ENCODE data around the gene PPFIA1.

PPFIA1 gene

DNA sequence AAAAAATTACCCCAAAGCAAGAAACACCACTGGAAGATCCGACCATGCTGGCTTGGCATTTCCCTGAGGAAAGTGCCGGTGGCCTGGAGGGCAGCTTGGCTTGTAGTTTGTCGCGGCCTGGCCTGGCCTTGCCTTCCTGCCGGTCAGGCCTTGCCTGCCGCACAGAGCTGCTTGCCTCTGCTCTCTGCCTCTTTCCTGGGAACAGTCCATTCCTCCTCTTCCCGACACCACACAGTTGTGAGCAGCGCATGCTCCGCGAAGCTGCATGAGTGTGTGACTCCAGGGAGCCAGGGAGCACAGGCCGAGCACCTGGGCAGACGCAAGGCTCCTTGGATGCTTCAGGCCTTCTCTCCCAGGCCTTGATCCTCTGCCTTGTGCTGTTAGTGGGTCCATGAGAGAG is 147.6 kb downstream of the PPFIA1 start:
- Histone ChIP-seq H3K27me3 (ENCODE audit: low read depth, low read length) (no peaks in the 10 kb centered on the region), H3K27ac (ENCODE audit: low read length) (no peak overlapping the region), H3K4me1 (ENCODE audit: low read length) (no peaks in the 10 kb centered on the region), H2AFZ (ENCODE audit: low read depth, low read length) (no peak overlapping the region), H3K79me2 (ENCODE audit: low read length) (no peaks in the 10 kb centered on the region), H3K36me3 (replicated peaks; ENCODE audit: low read depth, low read length) (peaks cover 56% of the 10 kb centered on the region), H3K4me2 (ENCODE audit: low read length) (no peak overlapping the region), H3K4me3 (ENCODE audit: low read length) (no peak overlapping the region), H3K9me3 (ENCODE audit: insufficient read depth, low read length) (no peaks in the 10 kb centered on the region), H3K9ac (ENCODE audit: low read length) (no peak overlapping the region), H4K20me1 (ENCODE audit: insufficient read depth, low read length) (no peaks in the 10 kb centered on the region)
- TF ChIP-seq, protein P1, sequence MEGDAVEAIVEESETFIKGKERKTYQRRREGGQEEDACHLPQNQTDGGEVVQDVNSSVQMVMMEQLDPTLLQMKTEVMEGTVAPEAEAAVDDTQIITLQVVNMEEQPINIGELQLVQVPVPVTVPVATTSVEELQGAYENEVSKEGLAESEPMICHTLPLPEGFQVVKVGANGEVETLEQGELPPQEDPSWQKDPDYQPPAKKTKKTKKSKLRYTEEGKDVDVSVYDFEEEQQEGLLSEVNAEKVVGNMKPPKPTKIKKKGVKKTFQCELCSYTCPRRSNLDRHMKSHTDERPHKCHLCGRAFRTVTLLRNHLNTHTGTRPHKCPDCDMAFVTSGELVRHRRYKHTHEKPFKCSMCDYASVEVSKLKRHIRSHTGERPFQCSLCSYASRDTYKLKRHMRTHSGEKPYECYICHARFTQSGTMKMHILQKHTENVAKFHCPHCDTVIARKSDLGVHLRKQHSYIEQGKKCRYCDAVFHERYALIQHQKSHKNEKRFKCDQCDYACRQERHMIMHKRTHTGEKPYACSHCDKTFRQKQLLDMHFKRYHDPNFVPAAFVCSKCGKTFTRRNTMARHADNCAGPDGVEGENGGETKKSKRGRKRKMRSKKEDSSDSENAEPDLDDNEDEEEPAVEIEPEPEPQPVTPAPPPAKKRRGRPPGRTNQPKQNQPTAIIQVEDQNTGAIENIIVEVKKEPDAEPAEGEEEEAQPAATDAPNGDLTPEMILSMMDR (IDR thresholded peaks at IDR 0.05; ENCODE audit: low read depth, low read length) = no peak
- no peak for TF ChIP-seq EZH2phosphoT487 (IDR thresholded peaks at IDR 0.05; ENCODE audit: low read depth)

DNA sequence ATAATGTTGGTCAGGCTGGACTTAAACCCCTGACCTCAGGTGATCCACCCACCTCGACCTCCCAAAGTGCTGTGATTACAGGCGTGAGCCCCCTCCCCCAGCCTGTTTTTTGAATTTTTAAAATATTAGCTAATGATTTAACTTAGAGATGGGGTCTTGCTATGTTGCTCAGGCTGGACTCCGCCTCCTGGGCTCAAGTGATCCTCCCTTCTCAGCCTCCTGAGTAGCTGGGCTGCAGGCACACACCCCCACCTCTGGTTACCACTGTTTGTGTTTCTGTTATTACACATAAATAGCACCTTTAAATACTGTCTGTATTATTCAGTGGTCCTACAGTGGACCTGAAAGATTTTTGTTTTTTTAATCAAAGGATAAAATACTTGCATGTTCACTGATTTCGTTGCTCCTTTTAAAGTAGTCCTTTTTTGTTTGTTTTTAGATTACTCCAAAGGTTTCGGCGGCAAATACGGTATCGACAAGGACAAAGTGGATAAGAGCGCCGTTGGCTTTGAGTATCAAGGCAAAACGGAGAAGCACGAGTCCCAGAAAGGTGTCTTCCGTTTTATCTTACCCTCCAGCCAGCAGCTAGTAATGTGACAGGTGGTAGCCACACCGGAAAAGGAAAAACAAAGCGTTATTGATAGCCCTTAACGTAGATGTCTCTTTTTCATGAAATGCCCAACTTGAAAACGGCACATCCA is 149.0 kb downstream of the PPFIA1 start:
- peaks cover 59% of the 10 kb centered on the region for H3K36me3 ChIP-seq (replicated peaks; ENCODE audit: low read depth, low read length)

DNA sequence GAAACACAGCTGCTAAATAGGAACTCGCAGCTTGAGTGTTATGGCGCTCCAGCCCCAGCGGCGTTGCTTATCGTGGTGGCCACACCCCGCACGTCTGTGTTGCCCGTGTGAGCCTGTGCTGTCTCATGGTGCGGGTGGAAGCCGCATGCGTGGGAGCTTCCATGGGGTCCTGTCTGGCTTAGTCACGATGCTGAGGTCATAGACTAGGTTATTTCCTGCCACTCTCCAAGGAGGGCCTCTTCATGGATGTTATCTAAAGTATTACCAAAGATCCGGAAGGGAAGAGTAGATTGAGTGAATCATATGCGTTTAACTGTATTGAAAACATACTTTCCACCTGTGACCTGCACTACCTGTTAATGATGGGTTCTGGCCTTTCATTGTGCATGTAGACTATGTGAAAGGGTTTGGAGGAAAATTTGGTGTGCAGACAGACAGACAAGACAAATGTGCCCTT is 149.5 kb downstream of the PPFIA1 start:
- Histone ChIP-seq H3K4me2 (ENCODE audit: low read length) (no peak overlapping the region), H3K27me3 (ENCODE audit: low read depth, low read length) (no peaks in the 10 kb centered on the region), H3K36me3 (replicated peaks; ENCODE audit: low read depth, low read length) (peaks cover 53% of the 10 kb centered on the region), H3K27ac (ENCODE audit: low read length) (no peak overlapping the region), H4K20me1 (ENCODE audit: insufficient read depth, low read length) (no peaks in the 10 kb centered on the region), H3K9ac (ENCODE audit: low read length) (no peak overlapping the region), H3K4me1 (ENCODE audit: low read length) (peaks cover 16% of the 10 kb centered on the region), H3K79me2 (ENCODE audit: low read length) (no peaks in the 10 kb centered on the region), H3K4me3 (ENCODE audit: low read length) (no peak overlapping the region), H2AFZ (ENCODE audit: low read depth, low read length) (no peak overlapping the region), H3K9me3 (ENCODE audit: insufficient read depth, low read length) (no peaks in the 10 kb centered on the region)
- TF ChIP-seq, protein P1 (IDR thresholded peaks at IDR 0.05; ENCODE audit: low read depth, low read length) = no peak

More for the DNA sequence above, 149.0 kb downstream of the PPFIA1 start:
- H3K9me3 ChIP-seq (ENCODE audit: insufficient read depth, low read length) = no peaks in the 10 kb centered on the region
- H3K27ac ChIP-seq (ENCODE audit: low read length) = no peak overlapping the region
- H3K4me1 ChIP-seq (ENCODE audit: low read length) = peaks cover 11% of the 10 kb centered on the region
- no peak overlapping the region for H3K4me2 ChIP-seq (ENCODE audit: low read length)
- no peak for TF ChIP-seq EZH2phosphoT487 (IDR thresholded peaks at IDR 0.05; ENCODE audit: low read depth)
- TF ChIP-seq, protein P1 (IDR thresholded peaks at IDR 0.05; ENCODE audit: low read depth, low read length) = no peak
- H4K20me1 ChIP-seq (ENCODE audit: insufficient read depth, low read length) = no peaks in the 10 kb centered on the region
- no peak overlapping the region for H3K9ac ChIP-seq (ENCODE audit: low read length)
- H3K4me3 ChIP-seq (ENCODE audit: low read length) = no peak overlapping the region
- no peak overlapping the region for H2AFZ ChIP-seq (ENCODE audit: low read depth, low read length)
- no peaks in the 10 kb centered on the region for H3K27me3 ChIP-seq (ENCODE audit: low read depth, low read length)
- H3K79me2 ChIP-seq (ENCODE audit: low read length) = no peaks in the 10 kb centered on the region

DNA sequence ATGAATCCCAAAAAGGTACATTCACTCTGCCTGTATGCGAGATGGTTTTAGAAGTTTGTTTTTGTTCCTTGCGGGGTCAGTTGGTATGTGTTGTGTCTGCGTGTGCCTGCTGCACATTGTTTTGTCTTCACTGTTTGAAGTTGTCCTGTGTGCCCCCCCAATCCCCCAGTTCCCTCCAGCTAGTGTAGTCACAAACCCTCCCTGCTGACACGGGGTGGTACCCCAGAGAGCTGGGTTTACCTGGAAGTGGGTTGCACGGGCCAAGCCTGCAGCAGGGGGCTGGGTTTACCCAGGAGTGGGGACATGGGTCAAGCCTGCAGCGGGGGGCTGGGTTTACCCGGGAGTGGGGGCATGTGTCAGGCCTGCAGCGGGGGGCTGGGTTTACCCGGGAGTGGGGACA is 150.0 kb downstream of the PPFIA1 start:
- Histone ChIP-seq H2AFZ (ENCODE audit: low read depth, low read length) (no peak overlapping the region), H3K9me3 (ENCODE audit: insufficient read depth, low read length) (no peaks in the 10 kb centered on the region), H3K4me3 (ENCODE audit: low read length) (no peak overlapping the region), H3K36me3 (replicated peaks; ENCODE audit: low read depth, low read length) (peaks cover 53% of the 10 kb centered on the region), H3K9ac (ENCODE audit: low read length) (no peak overlapping the region), H3K27me3 (ENCODE audit: low read depth, low read length) (no peaks in the 10 kb centered on the region), H3K27ac (ENCODE audit: low read length) (no peak overlapping the region), H3K79me2 (ENCODE audit: low read length) (no peaks in the 10 kb centered on the region), H3K4me1 (ENCODE audit: low read length) (peaks cover 21% of the 10 kb centered on the region), H4K20me1 (ENCODE audit: insufficient read depth, low read length) (no peaks in the 10 kb centered on the region), H3K4me2 (ENCODE audit: low read length) (no peak overlapping the region)
- TF ChIP-seq, protein P1 (IDR thresholded peaks at IDR 0.05; ENCODE audit: low read depth, low read length) = no peak
